OCI-M2 (cell line): Measurements from ENCODE around the gene FABP6.
"Not testable (repeated sequence)": the region's sequence is repeated elsewhere in the genome, so short reads cannot be mapped to it uniquely, and the experiment has no call there.

Experiments
- DNase-seq: peaks from one replicate; lab custom pipeline; 2025; ENCODE audit not compliant: unreplicated experiment; lab: John Stamatoyannopoulos, UW

The FABP6 gene, protein sequence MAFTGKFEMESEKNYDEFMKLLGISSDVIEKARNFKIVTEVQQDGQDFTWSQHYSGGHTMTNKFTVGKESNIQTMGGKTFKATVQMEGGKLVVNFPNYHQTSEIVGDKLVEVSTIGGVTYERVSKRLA

DNA sequence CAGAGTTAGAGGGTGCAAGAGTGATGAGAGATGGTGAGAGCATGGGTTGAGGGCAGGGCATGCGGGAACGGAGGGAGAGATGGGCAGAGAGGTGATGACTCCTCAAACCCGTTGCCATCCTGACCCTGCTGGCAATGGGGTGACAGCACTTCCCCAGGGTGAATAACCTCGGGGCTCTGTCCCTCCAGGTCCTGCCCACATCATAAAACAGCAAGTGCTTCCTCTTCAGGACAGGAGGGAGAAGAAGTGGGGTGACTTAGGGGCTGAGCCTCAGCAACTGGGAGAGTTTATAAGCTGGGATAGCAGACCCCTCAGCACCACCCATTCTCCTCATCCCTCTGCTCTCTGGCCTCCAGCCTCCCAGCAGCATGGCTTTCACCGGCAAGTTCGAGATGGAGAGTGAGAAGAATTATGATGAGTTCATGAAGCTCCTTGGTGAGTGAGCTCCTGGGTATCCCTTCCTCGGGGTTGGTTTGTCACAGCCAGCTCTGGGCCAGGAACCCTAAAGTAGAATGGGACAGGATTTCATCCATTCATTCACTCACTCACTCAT is at the start of gene FABP6:
Gene FABP6 (plus strand): TSS at position 317 of the 553 bp plus-strand sequence. CDS start 52 bp downstream, at position 369.
- DNase-seq = no peak

DNA sequence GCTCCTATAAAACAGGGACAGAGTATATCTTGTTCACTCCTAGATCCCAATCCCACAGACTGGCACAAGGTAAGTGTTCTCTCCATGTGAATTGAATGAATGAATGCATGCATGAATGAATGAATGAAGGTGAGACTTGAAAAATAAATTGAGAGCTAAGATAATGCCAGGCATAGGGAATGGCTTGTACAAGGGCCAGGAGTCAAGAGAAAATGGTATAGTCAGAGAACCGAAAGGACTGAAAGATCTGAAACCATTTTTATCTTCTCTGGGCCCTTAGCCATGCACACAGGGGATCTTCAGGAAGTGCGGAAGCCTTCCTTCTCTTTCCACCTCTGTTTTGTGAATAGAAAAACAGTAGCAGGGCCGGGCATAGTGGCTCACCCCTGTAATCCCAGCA is 48.4 kb upstream of the FABP6 start:
- DNase-seq = no peak

DNA sequence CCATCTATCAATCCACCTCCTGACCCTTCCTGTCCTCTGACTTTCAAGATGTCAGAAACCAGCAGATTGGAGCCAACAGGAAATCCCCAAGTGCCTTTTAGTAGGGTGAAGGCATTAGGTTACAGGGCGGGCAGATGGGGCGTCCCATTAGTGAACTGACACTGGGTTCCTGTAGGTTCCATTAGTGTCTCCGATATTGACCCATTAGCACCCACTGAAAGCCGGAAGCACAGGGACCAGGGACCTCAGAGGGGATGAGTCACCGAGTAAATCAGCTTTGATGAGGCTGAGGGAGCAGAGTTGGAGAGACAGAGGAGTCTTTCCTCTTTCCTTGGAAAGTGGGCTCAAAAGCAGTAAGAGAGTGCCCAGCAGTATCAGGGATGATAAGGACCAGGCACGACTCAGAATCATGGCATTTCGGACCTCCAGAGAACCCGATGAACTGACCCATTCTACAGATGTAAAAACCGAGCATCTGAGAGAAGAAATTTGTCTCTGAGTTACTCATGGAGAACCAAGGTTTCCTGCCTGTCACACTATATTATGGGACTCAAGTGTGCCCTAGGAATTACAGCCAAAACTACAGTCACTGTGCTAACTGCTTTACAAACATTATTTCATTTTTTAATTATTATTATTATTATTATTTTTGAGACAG is 47.2 kb upstream of the FABP6 start:
- DNase-seq = no peak

DNA sequence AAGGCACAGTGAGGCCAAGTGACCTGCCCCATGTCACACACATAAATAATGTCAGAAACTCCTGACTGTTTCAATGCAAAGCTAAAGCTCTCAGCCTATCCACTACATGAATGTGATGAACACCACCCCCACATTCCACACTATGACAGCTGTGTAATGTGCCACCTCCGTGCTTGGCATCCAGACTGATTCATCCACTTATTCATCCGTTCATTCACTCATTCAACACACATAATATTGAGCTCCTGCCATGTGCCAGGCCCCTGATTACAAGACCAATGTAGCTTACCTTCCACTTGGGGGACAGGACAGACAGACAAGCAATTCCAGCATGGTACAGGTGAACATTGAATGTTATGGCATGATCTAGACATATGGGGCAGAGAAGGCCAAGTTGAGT is 46.2 kb upstream of the FABP6 start:
- DNase-seq = no peak

DNA sequence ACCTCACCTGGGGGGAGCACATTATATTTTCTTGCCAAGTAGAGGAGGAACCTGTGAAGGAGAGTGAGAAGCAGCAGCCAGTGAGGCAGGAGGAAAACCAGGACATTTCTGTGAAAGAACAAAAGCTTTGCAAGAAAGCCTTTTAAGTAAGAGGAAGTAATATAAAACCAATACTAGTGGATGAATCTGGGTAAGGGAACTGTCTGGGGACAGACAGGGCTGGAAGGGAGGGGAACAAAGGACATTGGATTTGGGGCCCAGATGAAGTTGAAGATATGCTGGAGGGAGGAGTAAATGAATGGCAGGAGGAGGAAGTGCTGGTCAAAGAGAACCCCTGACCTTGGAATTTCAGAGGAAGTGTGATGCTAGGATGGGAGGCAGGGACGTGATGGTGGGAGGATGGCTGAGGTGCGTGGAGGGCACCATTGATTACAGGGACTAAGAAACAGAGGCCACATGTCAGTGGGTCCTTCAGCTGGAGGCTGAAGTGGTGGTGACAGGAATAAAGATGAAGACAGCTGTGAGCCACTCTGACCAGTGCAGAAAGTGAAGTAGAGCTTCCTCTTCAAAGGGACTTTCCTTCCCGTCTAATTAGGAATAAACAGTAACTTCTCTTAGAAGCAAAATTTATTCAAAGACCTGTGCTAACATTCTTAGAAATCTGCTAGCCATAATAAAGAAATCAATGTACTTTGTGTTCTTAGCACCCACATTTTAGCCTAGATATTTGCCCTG is 43.5 kb upstream of the FABP6 start:
- DNase-seq = no peak

DNA sequence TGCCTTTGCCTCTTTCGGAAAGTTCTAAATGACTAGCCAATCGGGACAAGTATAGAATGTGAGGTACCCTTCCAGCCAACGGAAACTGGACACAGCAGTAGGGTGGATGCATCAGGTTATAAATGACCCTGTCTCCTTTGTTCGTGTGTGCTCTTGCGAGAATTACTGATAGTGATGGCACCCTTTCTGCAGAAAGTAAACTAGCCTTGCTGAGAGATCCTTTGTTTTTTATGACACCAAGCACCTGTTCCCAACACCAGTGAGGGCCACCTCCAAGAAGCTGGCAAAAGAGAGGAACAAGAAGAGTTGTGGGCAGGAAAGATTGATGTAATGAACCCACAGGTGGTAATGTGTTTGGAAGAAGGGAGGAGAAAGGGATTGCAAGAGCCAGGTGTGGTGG is 42.8 kb upstream of the FABP6 start:
- DNase-seq = no peak

DNA sequence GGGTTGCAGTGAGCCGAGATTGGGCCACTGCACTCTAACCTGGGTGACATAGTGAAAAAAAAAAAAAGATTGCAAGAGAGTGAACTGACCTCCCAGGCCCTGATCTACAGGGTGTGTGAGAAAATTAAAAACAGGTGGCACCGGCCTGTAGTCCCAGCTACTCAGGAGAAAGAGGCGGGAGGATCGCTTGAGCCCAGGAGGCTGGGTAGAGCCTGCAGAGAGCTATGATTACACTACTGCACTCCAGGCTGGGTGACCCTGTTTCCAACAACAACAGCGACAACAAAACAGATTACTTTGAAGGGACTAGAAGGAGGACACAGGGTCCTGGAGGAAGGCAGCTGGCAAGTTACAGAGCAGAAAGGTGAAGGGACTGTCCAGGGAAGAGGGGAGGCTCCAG is 42.2 kb upstream of the FABP6 start:
- DNase-seq = no peak

DNA sequence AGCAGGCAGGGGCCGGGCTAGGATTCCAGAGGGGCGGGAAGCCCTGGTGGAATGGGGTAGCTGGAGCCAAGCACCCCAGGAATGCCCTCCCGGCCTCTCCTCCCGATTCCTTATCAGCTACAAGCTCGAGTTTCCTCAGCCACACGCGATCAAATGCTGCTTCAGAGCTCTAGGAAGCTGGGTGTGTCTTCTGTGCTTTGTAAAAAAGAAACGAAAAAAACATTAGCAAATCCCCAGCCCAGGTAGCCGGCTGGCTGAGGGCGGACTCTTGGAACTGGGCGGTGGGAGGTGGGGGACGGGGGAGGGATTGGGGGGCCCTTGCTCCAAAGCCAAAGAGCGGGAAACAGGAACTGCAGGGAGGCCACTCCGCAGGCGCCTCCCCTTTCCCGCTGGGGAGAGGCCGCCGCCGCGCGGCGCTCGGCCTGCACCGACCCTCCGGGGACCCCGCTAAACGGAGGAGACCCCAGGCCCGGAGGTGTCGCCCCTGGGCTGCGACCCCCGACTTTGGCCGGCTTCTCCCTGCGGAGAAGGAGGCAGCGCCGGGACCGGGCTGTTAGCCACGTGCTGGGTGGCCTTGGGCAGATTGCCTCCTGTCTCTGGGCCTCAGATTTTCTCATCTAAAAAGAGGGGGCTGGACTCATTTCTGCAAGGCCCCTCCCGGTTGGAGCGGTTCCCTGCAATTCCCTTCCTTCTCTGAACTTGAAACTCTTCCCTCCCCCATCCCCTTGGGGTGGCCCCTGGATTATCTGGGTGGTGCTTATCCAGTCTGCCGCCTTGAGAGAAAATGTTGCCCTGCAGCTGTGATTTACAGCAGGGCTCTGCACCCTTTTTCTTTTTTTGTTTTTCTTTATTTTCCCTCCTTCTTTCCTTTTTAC is 40.9 kb upstream of the FABP6 start:
- DNase-seq = no peak

DNA sequence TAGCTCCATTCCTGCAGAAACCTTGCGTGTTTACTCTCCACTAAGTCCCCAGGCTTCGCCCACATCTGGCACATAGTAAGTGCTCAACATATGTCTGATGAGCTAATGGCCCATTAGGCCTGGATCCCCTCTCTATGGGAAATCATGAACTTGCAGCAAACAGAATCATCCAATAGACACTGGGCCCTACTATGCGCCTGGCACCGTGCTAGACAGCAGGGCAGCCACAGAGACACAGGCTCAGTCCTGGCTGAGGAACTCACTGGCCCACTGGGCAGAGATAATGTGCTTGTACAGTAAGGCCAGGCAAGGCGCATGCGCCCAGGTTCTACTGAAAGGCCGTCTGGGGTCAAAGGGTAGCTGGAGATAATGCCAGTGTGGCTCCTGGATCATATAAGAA is 36.9 kb upstream of the FABP6 start:
- no peak for DNase-seq

DNA sequence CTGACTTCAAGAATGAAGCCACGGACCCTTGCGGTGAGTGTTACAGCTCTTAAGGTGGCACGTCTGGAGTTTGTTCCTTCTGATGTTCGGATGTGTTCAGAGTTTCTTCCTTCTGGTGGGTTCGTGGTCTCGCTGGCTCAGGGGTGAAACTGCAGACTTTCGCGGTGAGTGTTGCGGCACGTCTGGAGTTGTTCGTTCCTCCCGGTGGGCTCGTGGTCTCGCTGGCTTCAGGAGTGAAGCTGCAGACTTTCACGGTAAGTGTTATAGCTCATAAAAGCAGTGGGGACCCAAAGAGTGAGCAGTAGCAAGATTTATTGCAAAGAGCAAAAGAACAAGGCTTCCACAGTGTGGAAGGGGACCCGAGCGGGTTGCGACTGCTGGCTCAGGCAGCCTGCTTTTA is 36.2 kb upstream of the FABP6 start:
- DNase-seq = not testable (repeated sequence)

DNA sequence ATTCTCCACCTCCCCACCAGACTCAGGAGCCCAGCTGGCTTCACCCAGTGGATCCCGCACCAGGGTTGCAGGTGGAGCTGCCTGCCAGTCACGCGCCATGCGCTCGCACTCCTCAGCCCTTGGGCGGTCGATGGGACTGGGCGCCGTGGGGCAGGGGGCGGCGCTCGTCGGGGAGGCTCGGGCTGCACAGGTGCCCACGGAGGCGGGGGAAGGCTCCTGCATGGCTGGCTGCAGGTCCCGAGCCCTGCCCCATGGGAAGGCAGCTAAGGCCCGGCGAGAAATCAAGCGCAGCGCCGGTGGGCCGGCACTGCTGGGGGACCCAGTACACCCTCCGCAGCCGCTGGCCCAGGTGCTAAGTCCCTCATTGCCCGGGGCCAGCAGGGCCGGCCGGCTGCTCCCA is 35.5 kb upstream of the FABP6 start:
- not testable (repeated sequence) for DNase-seq

DNA sequence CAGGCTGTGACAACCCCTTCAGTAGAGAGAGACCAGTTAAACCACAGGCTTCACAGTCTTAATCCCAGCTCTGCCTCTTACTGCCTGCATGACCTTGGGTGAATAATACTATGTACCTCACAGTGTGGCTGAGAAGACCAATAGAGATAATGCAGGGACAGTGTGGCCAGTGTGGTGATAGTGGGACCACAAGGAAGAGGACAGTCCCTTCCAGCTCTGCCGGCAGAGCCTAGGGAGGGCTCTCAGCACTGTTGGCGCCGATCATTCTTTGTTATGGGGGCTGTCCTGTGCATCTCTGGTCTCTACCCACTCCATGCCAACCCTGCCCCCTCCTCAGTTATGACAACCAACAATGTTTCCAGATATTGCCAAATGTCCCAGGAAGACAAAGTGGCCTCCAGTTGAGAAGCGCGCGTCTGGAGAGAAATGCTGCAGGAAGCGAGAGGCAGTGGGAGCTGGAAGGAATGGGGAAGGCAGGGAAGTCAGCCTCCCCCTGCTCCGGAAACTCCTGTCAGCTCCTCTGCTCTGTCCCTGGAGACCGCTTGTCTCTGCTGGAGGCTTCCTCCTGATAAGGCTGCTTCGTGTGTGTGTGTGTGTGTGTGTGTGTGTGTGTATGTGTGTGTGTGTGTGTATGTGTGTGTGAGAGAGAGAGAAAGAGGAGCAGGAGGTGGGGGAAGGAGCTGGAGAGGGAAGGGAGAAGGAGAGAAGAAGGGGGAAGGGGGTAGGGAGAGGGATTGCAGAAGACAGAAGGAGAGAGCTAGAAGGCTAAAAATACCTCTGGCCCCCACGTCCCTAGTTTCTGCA is 31.8 kb upstream of the FABP6 start:
- DNase-seq = peak; percentile 55

DNA sequence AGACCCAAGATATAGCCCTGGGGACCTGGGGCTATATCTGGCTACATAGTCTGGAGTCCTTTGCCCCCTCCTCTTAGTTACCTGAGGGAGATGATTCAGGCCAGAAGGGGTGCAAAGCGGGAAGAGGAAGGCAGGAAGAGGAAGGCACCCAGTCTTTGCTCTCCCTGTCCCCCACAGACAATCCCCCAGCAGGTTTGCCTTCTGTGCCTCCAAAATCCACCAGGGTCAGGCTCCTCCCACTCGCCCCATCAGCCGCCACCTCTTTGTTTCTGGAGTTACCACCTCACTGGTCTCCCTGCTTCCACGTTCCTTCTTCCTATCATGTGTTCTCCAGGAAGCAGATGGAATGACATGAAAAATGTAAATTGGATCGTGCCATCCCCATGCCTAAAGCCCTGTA is 31.2 kb upstream of the FABP6 start:
- DNase-seq = no peak

DNA sequence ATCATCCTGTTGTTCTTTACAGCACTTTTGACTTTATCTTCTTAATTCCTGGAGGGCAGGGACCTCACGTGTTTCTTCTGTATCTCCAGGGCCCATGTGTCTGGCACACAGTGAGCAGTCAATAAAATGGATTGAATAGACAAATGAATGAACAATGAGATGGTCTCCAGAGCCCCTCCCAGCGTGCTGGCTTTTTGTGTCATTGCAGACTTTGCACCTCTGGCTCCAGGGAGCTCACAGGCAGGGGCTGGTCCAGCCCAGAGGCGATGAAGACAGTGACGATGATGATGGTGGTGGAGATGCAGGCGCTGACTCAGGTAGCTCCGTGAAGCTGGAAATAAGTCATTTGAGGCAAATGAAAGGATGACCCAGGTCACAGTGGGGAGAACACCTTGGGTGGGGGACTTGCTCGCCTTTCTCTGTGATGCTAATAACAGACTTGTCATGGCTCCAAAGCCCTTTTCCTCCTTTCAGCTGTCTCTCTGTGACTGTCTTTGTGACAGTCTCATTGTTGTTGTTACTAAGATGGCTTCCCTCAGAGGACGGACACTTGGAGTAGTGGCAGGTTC is 30.4 kb upstream of the FABP6 start:
- DNase-seq = peak; percentile 19

DNA sequence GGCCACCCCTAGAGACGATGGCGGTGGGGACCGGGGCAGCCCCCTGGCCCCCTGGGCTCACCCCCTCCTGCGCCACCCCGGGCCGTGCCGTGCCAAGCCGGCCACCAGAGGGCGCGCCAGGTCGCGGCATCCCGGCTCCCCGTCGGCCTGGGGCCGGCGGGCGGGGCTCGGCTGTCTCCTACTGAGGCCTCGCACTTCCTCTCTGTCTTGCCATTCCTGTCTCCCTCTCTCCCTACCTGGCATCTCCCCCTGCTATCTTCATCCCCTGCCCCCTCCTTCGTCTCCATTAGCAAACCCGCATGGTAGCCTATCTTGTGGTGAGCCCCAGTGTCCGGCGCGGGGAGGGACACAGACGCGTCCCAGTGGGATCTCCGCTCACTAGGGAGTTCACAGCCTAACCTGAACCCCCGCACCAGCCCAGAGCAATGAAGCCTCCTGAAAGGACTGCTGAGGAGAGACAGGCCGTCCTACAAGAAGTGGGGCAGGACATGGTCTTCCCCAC is 29.8 kb upstream of the FABP6 start:
- no peak for DNase-seq

DNA sequence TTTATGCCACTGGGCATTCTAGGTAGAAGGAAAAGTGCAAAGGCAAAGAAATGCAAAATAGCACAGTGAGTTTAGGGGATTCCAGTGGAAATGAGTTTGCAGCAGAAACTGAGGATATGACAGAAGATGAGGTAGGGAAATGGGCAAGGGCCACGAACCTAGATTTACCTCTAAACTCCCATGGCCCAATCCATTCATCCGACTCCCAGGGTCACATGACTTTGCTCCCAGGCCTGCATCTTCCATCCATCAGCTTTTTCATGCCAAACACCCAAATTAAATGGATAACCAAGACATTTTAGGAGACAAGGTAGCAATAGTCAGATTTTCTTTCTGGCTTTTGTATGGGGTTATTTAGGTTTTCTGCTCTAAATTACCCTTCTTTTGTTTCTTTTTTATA is 22.2 kb upstream of the FABP6 start:
- no peak for DNase-seq

DNA sequence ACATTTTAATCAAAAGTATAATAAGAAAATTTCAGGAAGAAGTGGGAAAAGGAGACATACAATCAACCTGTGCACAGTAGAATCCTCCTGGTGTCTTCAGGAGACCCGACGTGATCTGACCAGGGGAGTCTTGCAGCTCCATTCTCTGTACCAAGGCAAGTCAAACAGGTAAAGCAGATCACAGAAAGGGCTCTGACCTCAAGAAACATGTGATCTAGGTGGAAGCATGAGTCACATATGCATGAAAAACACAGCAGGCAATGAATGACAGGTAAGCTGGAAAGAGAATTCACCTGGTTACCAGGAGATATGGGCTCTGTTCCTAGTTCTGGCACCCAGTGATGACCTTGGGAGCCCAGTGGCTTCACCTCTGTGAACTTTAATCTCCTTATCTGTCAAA is 19.4 kb upstream of the FABP6 start:
- DNase-seq = no peak

DNA sequence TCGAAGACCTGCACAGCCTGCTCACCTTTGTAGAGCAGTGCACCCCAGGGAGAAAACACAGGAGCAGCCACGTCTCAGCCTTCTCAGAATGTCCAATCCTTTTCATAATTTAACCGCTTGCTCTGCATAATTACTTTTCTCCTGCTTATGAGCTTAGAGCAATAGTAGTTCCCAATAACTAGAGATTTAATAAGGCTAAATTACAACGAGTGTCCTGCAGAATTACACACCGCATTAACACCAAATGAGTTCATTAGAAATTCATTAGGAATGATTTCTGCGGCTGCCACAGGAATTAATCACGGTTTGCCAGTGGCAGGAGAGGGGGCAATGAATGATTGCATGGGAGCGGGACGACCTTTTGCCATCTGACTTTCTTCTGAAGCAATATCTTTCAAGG is 18.7 kb upstream of the FABP6 start:
- DNase-seq = no peak

DNA sequence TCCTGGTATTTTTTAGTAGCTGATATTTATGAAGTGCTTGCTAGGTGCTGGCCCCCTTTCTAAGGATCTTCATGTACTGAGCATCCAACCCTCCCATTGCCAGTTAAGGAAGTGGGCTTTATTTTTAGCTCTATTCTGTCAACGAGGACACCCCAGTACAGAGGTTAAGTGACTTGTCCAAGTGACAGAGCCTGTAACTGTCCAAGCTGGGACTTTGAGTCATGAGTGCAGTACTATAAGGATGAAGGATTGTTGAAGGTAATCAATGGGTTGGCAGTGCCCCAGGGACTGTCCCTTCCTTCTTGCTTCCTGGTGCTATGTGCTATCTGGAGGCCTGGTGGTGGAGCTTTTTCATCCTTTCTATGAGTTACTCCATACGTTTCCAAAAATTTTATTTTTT is 18.0 kb upstream of the FABP6 start:
- no peak for DNase-seq

DNA sequence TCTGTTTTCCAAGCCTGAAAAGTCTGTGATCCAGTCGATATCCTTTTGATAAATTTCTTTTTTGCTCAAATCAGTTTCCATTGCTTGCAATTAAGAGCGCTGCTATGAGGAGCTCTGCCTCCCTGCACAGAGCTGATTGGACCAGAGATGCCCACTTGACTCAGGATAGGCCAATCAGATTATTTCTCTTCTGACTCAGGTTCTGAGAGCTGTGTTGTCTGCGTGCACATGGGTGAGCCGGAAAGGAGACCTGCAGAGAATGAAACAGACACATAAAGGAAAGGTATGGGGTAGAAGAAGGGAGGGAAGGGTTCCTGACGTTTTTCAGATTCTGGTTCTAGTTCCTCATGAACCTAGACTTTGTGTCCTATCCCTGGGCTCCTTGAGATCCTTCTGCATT is 15.8 kb upstream of the FABP6 start:
- no peak for DNase-seq
